Measurements from ENCODE around the gene SCIN. TPM values are rescaled to one million over a fixed set of nuclear protein-coding genes. Genes with fewer than 3 reads are reported as not detected.

SCIN gene
- total and polyA plus RNA-seq, 2 donors (not counting 1 experiment from before 2014, with no cell fraction given) = 0.49 to 0.97 TPM

DNA sequence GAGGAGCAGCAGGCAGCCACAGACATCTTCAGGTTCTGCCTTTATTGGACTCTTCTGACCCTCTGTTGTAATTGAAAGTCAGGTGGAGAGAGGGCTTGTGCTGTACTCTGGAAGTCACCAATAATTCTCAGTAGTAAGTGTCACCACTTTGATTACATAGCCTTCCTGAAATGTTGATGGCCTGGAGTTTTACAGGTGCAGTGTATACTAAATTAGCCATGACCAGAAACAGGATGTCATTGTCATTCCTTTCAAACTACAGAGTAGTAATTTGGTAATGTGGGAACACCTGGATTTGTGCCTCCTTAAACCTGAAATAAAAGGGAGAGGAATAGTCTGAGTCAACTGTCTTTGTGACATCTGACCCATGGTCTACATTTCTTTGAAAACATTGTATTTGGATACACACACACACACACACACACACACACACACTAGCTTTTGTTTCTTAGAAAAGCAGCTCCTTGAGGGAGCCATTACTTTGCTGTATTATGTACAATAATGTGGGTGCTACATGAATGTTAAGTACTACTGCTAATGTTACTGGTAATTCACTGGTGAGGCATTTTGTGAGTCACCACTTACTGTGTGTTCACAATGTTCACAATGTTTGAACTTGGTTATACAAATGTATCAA lies 136.5 kb downstream of the SCIN start:
- Histone ChIP-seq H3K36me3 (replicated peaks in 1 of 2; ENCODE audit: control extremely low read depth in 1 of 2, control insufficient read depth in 1 of 2, extremely low read depth in 1 of 2, insufficient read depth in 2 of 2, low read length in 1 of 2) (no peaks in the 10 kb centered on the region), H4K20me1 (ENCODE audit: control insufficient read depth, insufficient read depth, low read length, poor library complexity, severe bottlenecking) (no peaks in the 10 kb centered on the region), H3K79me2 (ENCODE audit: control insufficient read depth, insufficient read depth, low read length) (no peaks in the 10 kb centered on the region), H3K27ac (ENCODE audit: low read length in 2 of 2) (no peak overlapping the region), H3K4me2 (replicated peaks; ENCODE audit: low read depth, low read length, poor library complexity, severe bottlenecking) (no peak overlapping the region), H3K4me1 (ENCODE audit: control insufficient read depth in 2 of 2, insufficient read depth in 2 of 2, low read length in 2 of 2) (no peaks in the 10 kb centered on the region), H3K9me3 (ENCODE audit: control extremely low read depth in 1 of 3, control insufficient read depth in 2 of 3, insufficient read depth in 1 of 3, low read length in 2 of 3) (peaks cover 0 to 8% (median 0%) of the 10 kb centered on the region in 3 donors), H3K27me3 (replicated peaks in 1 of 4; ENCODE audit: control extremely low read depth in 1 of 4, control insufficient read depth in 3 of 4, insufficient read depth in 4 of 4, low read length in 3 of 4) (no peaks in the 10 kb centered on the region), H3K4me3 (ENCODE audit: control extremely low read depth in 1 of 5, extremely low read depth in 1 of 5, insufficient read depth in 1 of 5, low read depth in 2 of 5, low read length in 4 of 5) (no peak overlapping the region), H2AFZ (ENCODE audit: insufficient read depth, low read depth, low read length, poor library complexity, severe bottlenecking) (no peak overlapping the region), H3K9ac (ENCODE audit: low read length) (no peak overlapping the region)
- no peak for ATAC-seq (ENCODE audit: low read depth)
- DNase-seq = no peak
- no peak overlapping the region for H3K4me3 Mint-ChIP-seq
- H3K9me3 Mint-ChIP-seq (ENCODE audit: insufficient read depth) = no peaks in the 10 kb centered on the region
- ChIA-PET CTCF (no interaction called here), POLR2A (no interaction called here)
- H3K4me1 Mint-ChIP-seq = no peaks in the 10 kb centered on the region
- no peaks in the 10 kb centered on the region for H3K27me3 Mint-ChIP-seq
- intact Hi-C loops (cut with micrococcal nuclease) = no loop called here
- TF ChIP-seq EZH2 (IDR thresholded peaks at IDR 0.05; ENCODE audit: borderline replicate concordance, insufficient read depth, low read depth, low read length, poor library complexity, severe bottlenecking) = no peak
- TF ChIP-seq, protein P1, sequence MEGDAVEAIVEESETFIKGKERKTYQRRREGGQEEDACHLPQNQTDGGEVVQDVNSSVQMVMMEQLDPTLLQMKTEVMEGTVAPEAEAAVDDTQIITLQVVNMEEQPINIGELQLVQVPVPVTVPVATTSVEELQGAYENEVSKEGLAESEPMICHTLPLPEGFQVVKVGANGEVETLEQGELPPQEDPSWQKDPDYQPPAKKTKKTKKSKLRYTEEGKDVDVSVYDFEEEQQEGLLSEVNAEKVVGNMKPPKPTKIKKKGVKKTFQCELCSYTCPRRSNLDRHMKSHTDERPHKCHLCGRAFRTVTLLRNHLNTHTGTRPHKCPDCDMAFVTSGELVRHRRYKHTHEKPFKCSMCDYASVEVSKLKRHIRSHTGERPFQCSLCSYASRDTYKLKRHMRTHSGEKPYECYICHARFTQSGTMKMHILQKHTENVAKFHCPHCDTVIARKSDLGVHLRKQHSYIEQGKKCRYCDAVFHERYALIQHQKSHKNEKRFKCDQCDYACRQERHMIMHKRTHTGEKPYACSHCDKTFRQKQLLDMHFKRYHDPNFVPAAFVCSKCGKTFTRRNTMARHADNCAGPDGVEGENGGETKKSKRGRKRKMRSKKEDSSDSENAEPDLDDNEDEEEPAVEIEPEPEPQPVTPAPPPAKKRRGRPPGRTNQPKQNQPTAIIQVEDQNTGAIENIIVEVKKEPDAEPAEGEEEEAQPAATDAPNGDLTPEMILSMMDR (IDR thresholded peaks at IDR 0.05) = no peak
- H3K27ac Mint-ChIP-seq = no peak overlapping the region

DNA sequence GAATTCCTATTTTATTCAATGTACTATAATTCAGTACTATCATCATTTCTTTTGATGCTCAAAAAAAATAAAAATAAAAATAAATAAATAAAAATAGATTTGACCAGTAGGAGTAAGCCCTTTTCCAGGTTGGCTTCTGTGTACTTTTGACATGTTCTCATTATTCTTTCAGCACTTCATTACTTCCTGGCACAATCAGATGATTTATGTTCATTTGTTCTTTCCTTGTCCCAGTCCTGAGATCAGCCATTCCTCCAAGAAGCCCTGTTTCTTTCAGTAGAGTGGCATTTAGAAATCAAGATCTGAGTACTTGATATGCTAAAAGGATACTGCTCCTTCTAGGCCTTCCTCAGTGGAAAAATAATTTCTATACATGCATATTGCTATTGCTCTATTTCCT lies 137.8 kb downstream of the SCIN start:
- H3K9me3 Mint-ChIP-seq (ENCODE audit: insufficient read depth) = no peaks in the 10 kb centered on the region
- H3K4me3 Mint-ChIP-seq = no peak overlapping the region
- H3K27me3 Mint-ChIP-seq = no peaks in the 10 kb centered on the region
- TF ChIP-seq, protein P1 (IDR thresholded peaks at IDR 0.05) = no peak
- TF ChIP-seq EZH2 (IDR thresholded peaks at IDR 0.05; ENCODE audit: borderline replicate concordance, insufficient read depth, low read depth, low read length, poor library complexity, severe bottlenecking) = no peak
- no peaks in the 10 kb centered on the region for H3K4me1 Mint-ChIP-seq
- H3K4me1 ChIP-seq (ENCODE audit: control insufficient read depth in 2 of 2, insufficient read depth in 2 of 2, low read length in 2 of 2) = no peaks in the 10 kb centered on the region
- no peak overlapping the region for H3K4me2 ChIP-seq (replicated peaks; ENCODE audit: low read depth, low read length, poor library complexity, severe bottlenecking)
- no peak overlapping the region for H2AFZ ChIP-seq (ENCODE audit: insufficient read depth, low read depth, low read length, poor library complexity, severe bottlenecking)
- ChIA-PET CTCF (no interaction called here), POLR2A (no interaction called here)
- no peak overlapping the region for H3K9ac ChIP-seq (ENCODE audit: low read length)
- H3K4me3 ChIP-seq (ENCODE audit: control extremely low read depth in 1 of 5, extremely low read depth in 1 of 5, insufficient read depth in 1 of 5, low read depth in 2 of 5, low read length in 4 of 5) = no peak overlapping the region
- H3K9me3 ChIP-seq (ENCODE audit: control extremely low read depth in 1 of 3, control insufficient read depth in 2 of 3, insufficient read depth in 1 of 3, low read length in 2 of 3) = peaks cover 0 to 6% (median 0%) of the 10 kb centered on the region in 3 donors
- no peak for ATAC-seq (ENCODE audit: low read depth)
- no peaks in the 10 kb centered on the region for H3K36me3 ChIP-seq (replicated peaks in 1 of 2; ENCODE audit: control extremely low read depth in 1 of 2, control insufficient read depth in 1 of 2, extremely low read depth in 1 of 2, insufficient read depth in 2 of 2, low read length in 1 of 2)
- H4K20me1 ChIP-seq (ENCODE audit: control insufficient read depth, insufficient read depth, low read length, poor library complexity, severe bottlenecking) = no peaks in the 10 kb centered on the region
- H3K27ac ChIP-seq (ENCODE audit: low read length in 2 of 2) = no peak overlapping the region
- H3K27me3 ChIP-seq (replicated peaks in 1 of 4; ENCODE audit: control extremely low read depth in 1 of 4, control insufficient read depth in 3 of 4, insufficient read depth in 4 of 4, low read length in 3 of 4) = no peaks in the 10 kb centered on the region
- no peak for DNase-seq
- no peaks in the 10 kb centered on the region for H3K79me2 ChIP-seq (ENCODE audit: control insufficient read depth, insufficient read depth, low read length)
- intact Hi-C loops (cut with micrococcal nuclease) = no loop called here
- H3K27ac Mint-ChIP-seq = no peak overlapping the region

Small RNAs within 50 kb of the gene (small RNA-seq; reads per million reads assigned to genes)
- gene RF00264 (ENCODE audit: insufficient read length, low read depth, low replicate concordance) = not detected

Other genes starting within 250 kb of the SCIN start
- not detected in 2 replicates for gene VWDE, start 166.9 kb upstream of the SCIN start, total RNA-seq
- 0.03 TPM in 1 of 2 replicates, not detected in the other for gene VWDE, start 166.9 kb upstream of the SCIN start, polyA plus RNA-seq
- 14.2 and 15.0 TPM in 2 replicates for gene ARL4A, start 116.9 kb downstream of the SCIN start, total RNA-seq
- gene ARL4A, start 116.9 kb downstream of the SCIN start, polyA plus RNA-seq = 100 and 116 TPM in 2 replicates